T-helper 17 cell (primary cell): Measurements from ENCODE around the gene PRDM16. TPM values are rescaled to one million over a fixed set of nuclear protein-coding genes. Genes with fewer than 3 reads are reported as not detected.
A peak's percentile ranks its signal among the peaks of the same experiment; 100 is the strongest.

Experiments used
- ATAC-seq: fragments of 150-1000 bp; cut with Tn5 transposase; 2 replicates; pipeline ENCODE4 v1.10.0; 2021; ENCODE audit warnings: mild to moderate bottlenecking, moderate library complexity
- DNase-seq, 3 donors: peaks; one replicate each; pipeline versions ENCODE4 v3.0.0 to v3.0.0-alpha.2; 2020 to 2021
- H3K9me3 ChIP-seq: one replicate; pipeline ENCODE4 v1.7.0; 2013; ENCODE audit warnings: low read length, mild to moderate bottlenecking; ENCODE audit not compliant: control insufficient read depth, poor library complexity, severe bottlenecking
- H3K27ac Mint-ChIP-seq: one replicate; pipeline ENCODE4 v1.8.0; 2022; ENCODE audit warnings: mild to moderate bottlenecking, moderate library complexity, mixed read lengths
- H3K27me3 Mint-ChIP-seq: one replicate; pipeline ENCODE4 v1.8.0; 2022; ENCODE audit warnings: mixed read lengths
- H3K36me3 Mint-ChIP-seq: one replicate; pipeline ENCODE4 v1.8.0; 2022; ENCODE audit warnings: low read depth, mixed read lengths
- H3K4me1 Mint-ChIP-seq: one replicate; pipeline ENCODE4 v1.8.0; 2022; ENCODE audit warnings: mild to moderate bottlenecking, mixed read lengths
- H3K4me3 Mint-ChIP-seq: one replicate; pipeline ENCODE4 v1.8.0; 2022; ENCODE audit warnings: mild to moderate bottlenecking, moderate library complexity, mixed read lengths
- total RNA-seq, 4 donors: library from RNA in 2 of 4; stranded (reverse) in 2 of 4; gene quantifications; one replicate each; pipeline ENCODE4 v1.2.3 and lab custom pipeline; 2022 to 2026

The PRDM16 gene
- total RNA-seq, 2 donors from 2014 or later: not detected

DNA sequence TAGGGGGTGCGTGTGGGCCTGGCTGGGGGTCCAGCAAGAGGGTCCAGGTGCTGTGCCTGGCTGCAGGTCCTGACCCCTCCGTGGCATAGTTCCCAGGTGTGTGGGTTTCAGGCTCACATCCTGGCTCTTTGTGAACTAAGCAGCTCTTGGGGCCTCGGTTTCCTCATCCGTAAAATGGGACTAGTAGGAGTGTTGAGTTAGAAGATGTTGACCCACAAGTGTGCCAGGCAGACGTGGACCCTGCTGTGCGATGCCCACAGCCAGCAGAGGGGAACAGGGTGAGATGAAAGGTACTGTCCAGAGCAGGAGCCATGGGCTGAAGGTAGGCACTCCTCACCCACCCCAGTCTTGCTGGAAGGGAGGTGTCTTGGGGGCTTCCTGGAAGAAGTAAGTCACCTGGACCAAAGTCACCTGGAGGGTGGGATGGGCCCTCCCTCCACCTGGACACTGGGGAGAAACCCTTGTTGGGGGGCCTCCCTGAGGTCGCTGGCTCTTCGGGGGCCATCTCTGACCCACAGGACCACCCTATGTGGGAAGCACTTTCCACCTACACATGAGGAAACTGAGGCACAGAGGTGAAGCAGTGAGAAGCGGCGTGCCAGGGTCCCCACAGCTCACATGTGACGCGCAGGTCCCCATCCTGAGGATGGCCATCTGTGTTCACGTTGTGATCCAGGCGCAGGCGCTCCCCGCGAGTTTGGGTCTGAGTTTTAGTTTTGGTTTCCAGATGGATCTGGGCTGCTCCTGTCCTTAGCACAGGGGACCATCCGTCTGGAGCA, 386.9 kb downstream of the PRDM16 start:
- ATAC-seq (no peak), DNase-seq (no peak)
- H3K9me3 ChIP-seq: no peaks in the 10 kb centered on the region
- Mint-ChIP-seq H3K36me3 (no peaks in the 10 kb centered on the region), H3K27me3 (peaks cover 7% of the 10 kb centered on the region), H3K27ac (no peak overlapping the region), H3K4me3 (peak overlapping the region; percentile 78), H3K4me1 (peaks cover 8% of the 10 kb centered on the region)

DNA sequence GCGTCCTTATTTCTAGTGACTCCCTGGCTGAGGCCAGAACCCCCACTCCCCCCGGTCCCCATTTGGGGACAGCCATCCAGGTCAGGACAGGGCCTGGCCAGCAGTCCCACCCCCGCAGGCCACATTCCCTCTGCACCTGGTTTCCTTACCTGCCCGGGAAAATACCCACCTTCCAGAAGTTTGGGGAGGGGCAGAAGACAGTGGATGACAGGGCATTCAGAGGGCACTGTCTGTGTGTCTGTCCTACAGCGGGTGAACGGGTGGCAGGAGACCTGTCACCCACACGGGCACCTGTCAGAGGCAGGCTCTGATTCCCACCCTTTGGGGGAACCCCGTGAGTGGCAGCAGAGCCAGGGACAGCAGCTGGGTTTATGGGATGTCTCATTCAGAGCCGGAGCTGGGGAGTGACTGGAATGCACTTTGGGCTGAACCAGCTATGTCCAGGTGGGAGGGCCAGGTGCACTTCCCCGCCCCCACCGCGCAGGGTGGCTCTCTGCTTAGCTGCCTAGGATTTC, 387.5 kb downstream of the PRDM16 start:
- H3K27ac Mint-ChIP-seq: no peak overlapping the region
- H3K36me3 Mint-ChIP-seq: no peaks in the 10 kb centered on the region
- no peak for DNase-seq
- H3K9me3 ChIP-seq: no peaks in the 10 kb centered on the region
- H3K4me3 Mint-ChIP-seq: peak overlapping the region; percentile 12
- peaks cover 8% of the 10 kb centered on the region for H3K4me1 Mint-ChIP-seq
- peaks cover under 1% of the 10 kb centered on the region for H3K27me3 Mint-ChIP-seq
- no peak for ATAC-seq

DNA sequence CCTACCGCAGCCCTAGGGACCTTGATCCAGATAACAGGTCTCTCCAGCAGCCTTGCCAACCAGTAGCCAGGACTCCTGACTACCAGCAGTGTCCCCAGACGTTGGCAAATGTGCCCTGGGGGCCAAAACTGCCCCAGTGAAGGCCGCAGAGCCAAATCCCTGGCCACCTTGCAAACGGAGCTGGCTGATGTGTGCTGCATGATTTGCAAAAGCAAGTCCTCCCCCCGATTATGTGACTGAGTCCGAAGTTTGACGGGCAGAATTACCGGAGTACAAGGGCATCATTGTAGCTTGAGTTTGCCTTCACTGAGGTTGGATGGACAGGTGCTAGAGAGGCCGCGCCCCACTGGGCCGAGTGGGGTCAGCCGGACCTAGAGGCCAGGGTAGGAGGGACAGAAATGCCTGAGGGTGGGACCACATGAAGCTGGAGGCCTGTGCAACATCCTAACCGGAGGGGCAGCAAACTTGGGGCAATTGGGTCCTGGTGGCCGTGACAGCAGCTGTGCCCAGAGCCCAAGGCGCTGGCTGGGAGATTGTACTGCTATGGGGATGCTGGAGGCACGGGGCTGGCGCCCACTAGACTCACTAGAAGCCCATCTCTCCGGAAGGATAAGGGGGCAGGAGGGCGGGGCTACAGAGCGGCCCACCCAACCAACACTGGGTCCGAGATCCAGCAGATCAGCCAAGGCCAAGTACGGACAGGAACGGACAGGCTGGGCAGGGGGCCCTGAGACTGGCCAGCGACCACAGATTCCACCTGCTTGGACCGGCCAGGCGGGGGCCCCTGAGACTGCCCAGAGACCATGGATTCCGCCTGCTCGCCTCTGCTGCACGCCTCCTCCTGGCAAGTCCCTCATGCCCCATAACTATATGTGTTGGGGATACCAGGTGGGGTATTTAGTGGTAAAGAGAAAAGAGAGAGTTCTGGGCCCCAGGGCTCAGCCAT, 388.2 kb downstream of the PRDM16 start:
- H3K4me1 Mint-ChIP-seq: peaks cover 10% of the 10 kb centered on the region
- DNase-seq (no peak), ATAC-seq (no peak)
- no peaks in the 10 kb centered on the region for H3K27me3 Mint-ChIP-seq
- no peaks in the 10 kb centered on the region for H3K9me3 ChIP-seq
- no peak overlapping the region for H3K27ac Mint-ChIP-seq
- H3K36me3 Mint-ChIP-seq: no peaks in the 10 kb centered on the region
- no peak overlapping the region for H3K4me3 Mint-ChIP-seq

DNA sequence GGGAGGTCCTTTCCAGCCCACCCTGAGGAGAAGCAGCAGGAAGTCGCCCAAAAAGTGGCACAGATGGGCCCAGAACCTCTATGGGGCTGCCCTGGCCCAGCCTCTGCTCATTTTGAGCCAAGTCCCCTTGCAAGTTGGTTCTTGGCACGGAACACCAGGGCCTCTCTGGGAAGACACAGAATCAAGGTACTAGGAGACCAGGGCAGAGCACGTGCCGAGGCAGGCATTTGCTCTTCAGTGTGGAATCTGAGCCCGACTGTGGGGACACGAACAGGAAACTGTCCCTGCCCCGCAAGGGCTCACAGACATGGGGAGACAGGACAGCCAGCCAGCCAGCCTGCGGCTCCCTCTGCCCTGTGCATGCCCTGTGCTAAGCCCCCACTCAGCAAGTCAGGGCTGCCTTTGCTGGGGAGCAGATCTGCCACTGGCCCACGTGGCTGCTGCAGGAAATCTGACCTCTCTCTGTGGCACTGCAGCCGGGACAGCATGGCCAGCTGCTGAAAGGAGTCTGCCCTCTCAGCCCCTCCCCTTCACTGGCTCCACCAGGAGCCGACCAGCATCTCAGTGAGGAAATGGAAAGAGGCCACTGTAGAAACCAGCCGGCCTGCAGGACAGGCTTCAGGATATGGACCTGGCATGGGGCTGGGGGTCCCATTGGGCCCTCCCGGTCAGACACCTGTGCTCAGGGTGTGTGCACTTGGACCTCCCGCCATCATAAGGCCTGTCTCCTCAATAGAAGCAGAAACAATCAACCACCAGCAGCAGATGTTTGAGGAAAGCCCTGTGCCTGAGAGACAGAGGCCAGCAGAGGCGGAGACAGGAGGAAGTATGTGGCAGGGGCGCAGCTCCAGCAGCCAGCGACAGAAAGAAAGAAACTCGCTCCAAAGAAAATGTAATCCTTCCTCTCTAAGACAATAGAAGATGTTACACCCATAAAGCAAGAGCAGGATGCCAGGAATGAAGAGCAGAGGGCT, 389.2 kb downstream of the PRDM16 start:
- Mint-ChIP-seq H3K27me3 (no peaks in the 10 kb centered on the region), H3K27ac (peak overlapping the region; percentile 79)
- no peak for ATAC-seq

DNA sequence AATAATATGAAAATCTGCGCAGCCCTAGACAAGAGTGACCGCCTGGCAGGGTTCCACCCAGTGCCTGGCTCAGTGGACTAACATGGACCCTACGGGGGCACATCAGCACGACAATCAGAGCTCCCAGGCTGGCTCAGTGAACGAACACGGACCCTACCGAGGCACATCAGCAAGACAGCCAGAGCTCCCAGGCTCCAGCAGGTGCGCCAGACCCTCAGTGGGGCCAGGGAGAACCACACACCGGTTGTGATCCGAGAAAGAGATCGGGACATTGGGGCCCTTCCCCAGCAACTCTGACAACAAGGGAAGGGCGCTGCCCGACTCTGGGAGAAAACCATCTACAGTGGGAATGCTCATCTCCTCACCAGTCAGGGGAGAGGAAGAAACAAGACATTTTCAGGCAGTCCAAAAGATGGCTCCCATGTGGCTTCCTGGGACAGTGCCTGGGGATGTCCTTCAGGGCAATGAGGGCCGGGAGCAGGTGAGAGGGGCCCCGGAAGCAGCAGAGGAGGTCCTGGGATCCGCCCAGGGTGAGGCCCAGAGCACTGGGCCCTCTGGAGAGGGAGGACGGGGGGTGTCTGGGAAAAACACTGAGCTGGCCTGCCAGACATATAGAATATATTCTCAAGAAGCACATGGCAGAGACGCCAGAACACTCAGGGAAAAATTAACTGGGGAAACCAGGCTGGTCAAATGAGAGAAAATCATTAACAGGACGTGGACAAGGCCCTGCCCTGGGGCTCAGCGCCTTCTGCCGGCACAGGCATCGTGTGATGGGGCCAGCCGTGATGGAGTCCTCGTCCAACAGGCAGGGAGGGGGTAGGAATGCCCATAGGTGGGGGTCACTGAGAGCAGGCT, 390.3 kb downstream of the PRDM16 start:
- DNase-seq: no peak
- Mint-ChIP-seq H3K4me1 (peaks cover 7% of the 10 kb centered on the region), H3K27ac (peak overlapping the region; percentile 79), H3K36me3 (no peaks in the 10 kb centered on the region), H3K27me3 (no peaks in the 10 kb centered on the region), H3K4me3 (no peak overlapping the region)
- ATAC-seq: no peak
- no peaks in the 10 kb centered on the region for H3K9me3 ChIP-seq

More for the DNA sequence above, 389.2 kb downstream of the PRDM16 start:
- no peak for DNase-seq
- peaks cover 9% of the 10 kb centered on the region for H3K4me1 Mint-ChIP-seq
- no peak overlapping the region for H3K4me3 Mint-ChIP-seq
- no peaks in the 10 kb centered on the region for H3K9me3 ChIP-seq
- H3K36me3 Mint-ChIP-seq: no peaks in the 10 kb centered on the region

DNA sequence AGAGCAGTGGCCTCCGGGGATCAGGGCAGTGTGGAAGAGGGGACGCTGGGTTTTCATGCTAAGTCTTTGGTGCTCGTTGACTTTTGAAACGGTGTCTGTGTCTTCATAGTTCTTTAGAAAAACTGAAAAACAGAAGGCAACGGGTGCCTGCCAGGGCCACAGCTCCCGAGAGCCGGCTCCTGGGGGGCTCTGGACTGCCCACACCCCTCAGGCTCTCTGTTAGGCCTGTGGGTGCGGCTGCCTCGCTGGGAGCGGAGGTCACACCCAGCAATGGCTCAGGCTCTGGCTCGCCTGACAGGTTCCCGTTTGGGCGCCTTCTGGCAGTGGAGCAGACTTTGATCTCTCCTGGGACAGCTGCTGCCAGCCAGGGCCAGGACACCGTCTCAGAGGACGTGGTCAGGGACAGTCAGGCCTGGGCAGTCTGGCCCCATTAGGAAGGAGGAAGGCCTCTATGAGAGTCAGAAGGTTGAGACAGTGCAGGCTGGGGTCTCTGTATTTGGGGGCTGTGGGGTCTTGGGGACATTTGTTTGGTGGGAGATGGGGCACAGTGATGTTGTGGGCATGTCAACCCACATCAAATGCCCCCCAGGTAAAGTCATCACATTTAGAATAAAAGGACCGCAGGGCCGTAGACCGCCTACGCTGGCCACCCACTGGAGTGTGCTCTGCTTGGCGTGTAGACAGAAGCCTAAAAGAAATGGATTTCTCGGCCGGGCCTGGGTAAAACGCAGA, 391.1 kb downstream of the PRDM16 start:
- Mint-ChIP-seq H3K36me3 (no peaks in the 10 kb centered on the region), H3K4me1 (peaks cover 7% of the 10 kb centered on the region), H3K4me3 (no peak overlapping the region), H3K27ac (no peak overlapping the region), H3K27me3 (no peaks in the 10 kb centered on the region)
- no peak for ATAC-seq
- no peaks in the 10 kb centered on the region for H3K9me3 ChIP-seq
- no peak for DNase-seq

DNA sequence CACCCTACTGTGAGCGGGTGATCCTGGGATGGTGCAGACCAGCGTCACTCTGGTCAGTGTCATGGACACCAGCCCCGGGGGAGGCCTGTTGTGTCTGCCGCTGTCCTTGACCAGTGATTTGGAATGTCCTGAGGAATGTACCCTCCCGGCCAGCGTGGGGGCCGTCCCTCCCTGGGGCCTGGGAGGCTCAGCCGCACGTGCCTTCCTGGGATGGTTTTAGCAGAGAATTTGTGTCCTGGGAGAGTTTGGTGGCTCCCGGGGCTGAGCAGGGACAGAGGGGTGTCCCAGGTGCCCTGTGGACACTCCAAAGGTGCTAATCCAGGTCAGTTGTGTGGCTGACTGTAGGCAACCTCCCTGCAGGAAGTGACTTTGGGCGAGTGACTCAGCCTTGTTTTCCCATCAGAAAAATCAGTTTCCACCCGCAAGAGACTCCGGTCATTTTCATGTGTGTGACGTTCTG, 391.7 kb downstream of the PRDM16 start:
- no peaks in the 10 kb centered on the region for H3K36me3 Mint-ChIP-seq
- H3K27me3 Mint-ChIP-seq: peaks cover 1% of the 10 kb centered on the region
- DNase-seq (no peak), ATAC-seq (no peak)
- peaks cover 8% of the 10 kb centered on the region for H3K4me1 Mint-ChIP-seq
- H3K9me3 ChIP-seq: no peaks in the 10 kb centered on the region
- no peak overlapping the region for H3K27ac Mint-ChIP-seq
- H3K4me3 Mint-ChIP-seq: no peak overlapping the region

DNA sequence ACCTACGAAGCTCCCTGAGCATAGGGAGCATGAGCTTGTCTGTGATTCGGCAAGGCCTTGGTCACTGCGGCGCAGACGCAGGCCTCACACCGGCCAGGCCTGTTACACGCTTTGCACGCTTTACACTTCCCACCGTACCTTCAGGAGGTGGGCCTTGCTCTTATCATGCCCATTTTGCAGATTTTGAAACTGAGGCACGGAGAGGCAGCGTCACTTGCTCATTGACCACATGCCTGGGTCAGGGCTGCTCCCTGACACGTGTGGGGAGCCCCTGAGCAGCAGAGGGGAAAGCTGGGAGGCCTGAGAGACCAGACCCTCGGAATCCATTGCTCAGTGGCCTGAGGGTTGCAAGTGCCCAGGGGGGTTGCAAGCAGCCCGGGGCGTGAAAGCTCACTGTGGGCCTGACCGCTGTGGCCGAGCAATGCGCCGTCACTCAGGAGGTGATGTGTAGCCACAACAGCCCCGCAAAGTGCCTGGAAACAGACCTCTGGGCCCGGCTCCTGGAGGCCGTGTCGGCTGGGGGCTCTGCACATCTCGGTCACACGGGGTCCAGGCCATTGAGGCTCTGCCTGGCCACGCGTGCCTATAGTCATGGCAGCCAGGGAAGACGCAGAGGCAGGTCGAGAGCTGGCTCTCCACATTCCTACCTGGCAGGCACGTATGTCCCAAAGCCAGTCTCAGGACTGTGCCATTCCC, 392.4 kb downstream of the PRDM16 start:
- no peak for ATAC-seq
- no peak overlapping the region for H3K27ac Mint-ChIP-seq
- no peaks in the 10 kb centered on the region for H3K36me3 Mint-ChIP-seq
- H3K4me1 Mint-ChIP-seq: peaks cover 11% of the 10 kb centered on the region
- peaks cover 5% of the 10 kb centered on the region for H3K27me3 Mint-ChIP-seq
- DNase-seq: peak in 1 of 3 donors; percentile 9
- H3K9me3 ChIP-seq: no peaks in the 10 kb centered on the region
- H3K4me3 Mint-ChIP-seq: no peak overlapping the region

DNA sequence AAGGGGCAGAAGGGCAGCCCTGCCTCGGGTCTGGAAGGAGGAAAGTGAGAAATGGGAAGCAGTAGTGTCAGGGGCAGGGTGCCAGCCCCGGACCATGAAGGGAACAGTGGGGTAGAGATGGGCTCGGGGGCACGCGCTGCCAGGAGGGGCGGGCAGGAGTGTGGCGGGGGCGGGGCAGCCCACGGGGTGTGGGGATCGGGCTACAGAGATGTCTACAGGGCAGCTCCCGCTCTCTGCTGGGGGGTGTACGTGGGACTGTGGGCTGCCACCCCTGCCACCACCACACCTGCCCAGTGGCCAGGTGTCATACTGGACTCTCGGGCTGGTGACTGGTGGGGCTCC, 392.9 kb downstream of the PRDM16 start:
- no peak for DNase-seq
- peaks cover 11% of the 10 kb centered on the region for H3K4me1 Mint-ChIP-seq
- H3K27ac Mint-ChIP-seq: no peak overlapping the region
- ATAC-seq: no peak
- H3K36me3 Mint-ChIP-seq: no peaks in the 10 kb centered on the region
- no peak overlapping the region for H3K4me3 Mint-ChIP-seq
- no peaks in the 10 kb centered on the region for H3K9me3 ChIP-seq
- peaks cover 5% of the 10 kb centered on the region for H3K27me3 Mint-ChIP-seq

DNA sequence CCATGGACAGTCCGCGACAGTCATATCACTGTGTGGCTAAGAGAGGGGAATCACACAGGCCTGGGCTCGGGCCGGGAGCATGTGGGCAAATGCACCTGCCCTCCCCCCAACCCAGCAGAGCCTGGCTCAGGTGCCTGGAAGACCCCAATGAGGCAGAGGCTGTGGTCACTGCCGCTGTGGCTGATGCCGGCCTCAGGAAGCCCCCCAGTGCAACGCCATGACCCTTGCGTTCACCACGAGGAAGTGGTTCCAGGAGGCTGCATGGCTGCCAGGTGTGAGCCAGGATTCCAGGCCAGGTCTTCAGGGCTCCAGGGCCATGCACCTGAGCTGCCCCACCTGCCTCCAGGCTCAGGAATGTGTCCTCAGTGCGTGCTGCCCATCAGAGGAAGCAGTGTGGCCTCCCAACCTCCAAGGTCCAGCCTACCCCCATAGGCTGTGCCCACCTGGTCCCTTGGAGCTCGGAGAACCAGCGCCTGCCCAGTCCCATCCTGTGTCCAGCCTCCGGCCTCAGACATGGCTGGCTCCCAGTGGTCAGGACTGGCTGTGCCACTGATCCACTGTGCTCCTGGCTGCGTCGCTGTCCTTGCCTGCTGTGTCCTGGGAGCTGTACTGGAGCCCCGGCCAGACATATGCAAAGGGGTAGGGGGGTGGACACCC, 393.5 kb downstream of the PRDM16 start:
- ATAC-seq: no peak
- DNase-seq: peak in 1 of 3 donors; percentile 10
- Mint-ChIP-seq H3K36me3 (no peaks in the 10 kb centered on the region), H3K27ac (no peak overlapping the region), H3K27me3 (peaks cover 5% of the 10 kb centered on the region), H3K4me1 (peaks cover 11% of the 10 kb centered on the region), H3K4me3 (no peak overlapping the region)
- H3K9me3 ChIP-seq: no peaks in the 10 kb centered on the region

DNA sequence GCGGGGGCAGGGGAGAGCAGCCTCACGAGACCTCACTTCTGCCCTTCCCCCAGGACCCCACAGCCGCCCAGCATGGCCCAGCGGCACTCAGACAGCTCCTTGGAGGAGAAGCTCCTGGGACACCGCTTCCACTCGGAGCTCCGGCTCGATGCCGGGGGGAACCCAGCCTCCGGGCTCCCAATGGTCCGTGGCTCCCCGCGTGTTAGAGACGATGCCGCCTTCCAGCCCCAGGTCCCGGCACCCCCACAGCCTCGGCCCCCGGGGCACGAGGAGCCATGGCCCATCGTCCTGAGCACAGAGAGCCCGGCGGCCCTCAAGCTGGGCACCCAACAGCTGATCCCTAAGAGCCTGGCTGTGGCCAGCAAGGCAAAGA, 394.0 kb downstream of the PRDM16 start:
- Mint-ChIP-seq H3K36me3 (no peaks in the 10 kb centered on the region), H3K27ac (no peak overlapping the region), H3K27me3 (peaks cover 5% of the 10 kb centered on the region), H3K4me3 (no peak overlapping the region), H3K4me1 (peaks cover 11% of the 10 kb centered on the region)
- DNase-seq: no peak
- no peak for ATAC-seq
- H3K9me3 ChIP-seq: no peaks in the 10 kb centered on the region
